VCaP (cell line): ENCODE data around the gene SPECC1L.

ENCODE experiments used
- H3K27ac ChIP-seq: fragments of 450-650 bp; 2 replicates; pipeline ENCODE4 v1.5.1; 2017
- TF ChIP-seq, protein P1 (sequence below): fragments of 450-650 bp; conservative IDR thresholded peaks from 2 replicates; pipeline ENCODE4 v1.5.1; 2017; ENCODE audit warnings: mild to moderate bottlenecking, moderate library complexity

Gene SPECC1L

DNA sequence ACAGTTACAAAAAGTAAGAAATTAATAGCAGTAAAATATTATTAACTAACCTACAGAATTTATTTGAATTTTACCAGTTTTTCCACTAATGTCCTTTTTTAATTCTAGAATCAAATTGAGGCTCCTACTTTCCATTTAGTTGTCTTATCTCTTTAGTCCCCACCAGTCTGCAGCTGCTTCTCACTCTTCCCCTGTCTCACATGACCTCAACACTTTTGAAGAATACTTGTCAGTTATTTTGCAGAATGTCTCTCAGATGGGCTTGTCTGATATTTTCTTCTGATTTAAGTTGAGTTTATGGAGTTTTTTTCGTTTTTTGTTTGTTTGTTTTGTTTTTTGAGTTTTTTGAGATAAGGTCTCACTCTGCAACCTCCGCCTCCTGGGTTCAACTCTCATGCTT, 82.5 kb downstream of the SPECC1L start:
- TF ChIP-seq, protein P1, sequence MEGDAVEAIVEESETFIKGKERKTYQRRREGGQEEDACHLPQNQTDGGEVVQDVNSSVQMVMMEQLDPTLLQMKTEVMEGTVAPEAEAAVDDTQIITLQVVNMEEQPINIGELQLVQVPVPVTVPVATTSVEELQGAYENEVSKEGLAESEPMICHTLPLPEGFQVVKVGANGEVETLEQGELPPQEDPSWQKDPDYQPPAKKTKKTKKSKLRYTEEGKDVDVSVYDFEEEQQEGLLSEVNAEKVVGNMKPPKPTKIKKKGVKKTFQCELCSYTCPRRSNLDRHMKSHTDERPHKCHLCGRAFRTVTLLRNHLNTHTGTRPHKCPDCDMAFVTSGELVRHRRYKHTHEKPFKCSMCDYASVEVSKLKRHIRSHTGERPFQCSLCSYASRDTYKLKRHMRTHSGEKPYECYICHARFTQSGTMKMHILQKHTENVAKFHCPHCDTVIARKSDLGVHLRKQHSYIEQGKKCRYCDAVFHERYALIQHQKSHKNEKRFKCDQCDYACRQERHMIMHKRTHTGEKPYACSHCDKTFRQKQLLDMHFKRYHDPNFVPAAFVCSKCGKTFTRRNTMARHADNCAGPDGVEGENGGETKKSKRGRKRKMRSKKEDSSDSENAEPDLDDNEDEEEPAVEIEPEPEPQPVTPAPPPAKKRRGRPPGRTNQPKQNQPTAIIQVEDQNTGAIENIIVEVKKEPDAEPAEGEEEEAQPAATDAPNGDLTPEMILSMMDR = no peak
- no peak overlapping the region for H3K27ac ChIP-seq

DNA sequence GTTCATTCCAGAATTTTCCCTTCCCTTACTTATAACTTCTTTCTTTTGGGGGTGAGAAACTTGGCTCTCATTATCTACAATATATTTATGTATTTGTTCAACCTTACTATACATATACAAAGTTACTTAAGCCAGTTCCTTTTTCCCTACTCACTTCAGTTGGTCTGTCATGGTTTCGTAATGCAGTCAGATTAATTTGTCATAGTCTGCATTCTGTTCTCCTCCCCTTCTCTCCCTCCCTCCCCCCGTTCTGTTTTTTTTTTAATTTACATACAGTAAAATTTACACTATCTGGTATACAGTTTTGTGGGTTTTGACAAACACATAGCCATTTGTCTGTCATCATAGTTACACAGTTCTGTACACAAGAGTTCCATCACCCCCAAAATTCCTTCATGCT, 84.9 kb downstream of the SPECC1L start:
- TF ChIP-seq, protein P1 = no peak
- no peak overlapping the region for H3K27ac ChIP-seq

DNA sequence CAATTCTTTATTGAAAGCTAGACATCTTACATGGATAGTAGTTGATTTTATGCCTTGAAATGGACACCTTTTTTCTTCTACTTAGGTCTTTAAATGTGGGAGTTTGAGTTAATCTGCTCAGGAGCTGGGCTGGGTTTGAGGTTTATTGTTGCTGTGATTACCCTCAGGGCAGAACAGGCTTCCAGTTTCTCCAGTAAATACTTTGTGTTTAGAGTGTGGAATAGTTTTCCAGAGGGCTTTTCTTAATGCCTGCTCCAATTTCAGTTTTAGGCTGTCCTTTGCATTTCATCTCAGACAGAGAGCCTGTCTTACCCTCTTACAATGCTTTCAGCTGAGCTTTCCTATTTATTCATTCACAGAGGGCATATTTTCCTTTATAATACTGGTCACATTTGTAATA, 86.9 kb downstream of the SPECC1L start:
- H3K27ac ChIP-seq = no peak overlapping the region
- TF ChIP-seq, protein P1 = no peak

DNA sequence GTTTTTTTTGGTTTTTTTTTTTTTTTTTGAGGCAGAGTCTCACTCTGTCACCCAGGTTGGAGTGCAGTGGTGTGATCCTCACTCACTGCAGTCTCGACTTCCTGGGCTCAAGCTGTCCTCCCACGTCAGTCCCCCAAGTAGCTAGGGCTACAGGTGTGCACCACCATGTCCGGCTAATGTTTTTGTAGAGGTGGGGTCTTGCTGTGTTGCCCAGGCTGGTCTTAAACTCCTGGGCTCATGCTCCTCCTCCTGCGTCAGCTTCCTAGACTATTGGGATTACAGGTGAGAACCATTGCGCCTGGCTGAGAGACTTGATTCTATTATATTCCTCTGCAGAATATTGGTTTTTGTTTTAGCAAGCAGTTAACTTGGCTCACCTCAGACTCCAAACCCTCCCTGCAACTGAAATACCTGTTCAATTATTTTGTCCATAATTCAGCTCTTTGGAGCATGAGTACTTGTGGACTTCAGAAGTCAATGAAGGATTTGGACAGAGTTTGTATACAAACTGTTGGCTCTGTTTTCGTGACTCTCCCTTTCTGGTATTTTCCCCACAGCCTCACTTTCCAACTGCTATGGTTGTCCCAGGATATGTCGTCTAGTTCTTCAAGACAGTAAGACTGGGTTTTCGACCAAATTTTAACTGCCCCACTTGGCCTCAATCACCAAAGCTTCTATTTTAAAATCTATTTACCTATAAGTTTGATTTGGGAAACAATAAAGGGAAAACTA, 87.6 kb downstream of the SPECC1L start:
- H3K27ac ChIP-seq = no peak overlapping the region
- TF ChIP-seq, protein P1 = no peak

DNA sequence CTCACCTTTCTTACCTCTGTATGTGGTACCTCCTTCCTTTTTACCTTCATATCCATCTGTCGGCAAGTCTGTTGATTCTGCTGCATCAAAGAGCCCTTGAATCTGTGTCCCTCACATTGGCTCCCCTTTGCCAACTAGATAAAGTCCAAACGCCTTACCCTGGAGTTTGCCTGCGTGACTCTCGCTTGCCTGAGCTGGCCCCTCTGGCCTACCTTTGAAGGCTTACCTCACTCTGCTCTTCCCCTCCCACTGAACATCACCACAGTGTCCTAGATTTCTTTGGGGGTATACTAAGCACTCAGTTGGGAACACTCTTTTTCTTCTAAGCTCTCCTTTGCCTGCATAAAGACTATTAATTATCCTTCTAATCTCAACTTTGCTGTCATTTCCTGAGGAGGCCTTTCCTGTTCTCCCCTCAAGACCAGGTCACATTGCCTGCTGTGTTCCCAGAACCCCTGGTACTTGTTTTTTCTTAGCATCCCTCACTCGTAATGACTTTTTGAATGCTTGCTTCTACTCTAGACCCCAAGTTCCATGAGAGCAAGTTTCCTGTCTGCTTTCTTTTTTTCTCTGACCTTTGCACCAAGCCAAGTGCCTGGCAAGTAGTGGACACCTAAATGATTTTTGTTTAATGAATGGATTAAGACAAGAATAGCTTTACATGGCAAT, 89.0 kb downstream of the SPECC1L start:
- H3K27ac ChIP-seq = peak overlapping the region; percentile 27
- TF ChIP-seq, protein P1 = no peak

DNA sequence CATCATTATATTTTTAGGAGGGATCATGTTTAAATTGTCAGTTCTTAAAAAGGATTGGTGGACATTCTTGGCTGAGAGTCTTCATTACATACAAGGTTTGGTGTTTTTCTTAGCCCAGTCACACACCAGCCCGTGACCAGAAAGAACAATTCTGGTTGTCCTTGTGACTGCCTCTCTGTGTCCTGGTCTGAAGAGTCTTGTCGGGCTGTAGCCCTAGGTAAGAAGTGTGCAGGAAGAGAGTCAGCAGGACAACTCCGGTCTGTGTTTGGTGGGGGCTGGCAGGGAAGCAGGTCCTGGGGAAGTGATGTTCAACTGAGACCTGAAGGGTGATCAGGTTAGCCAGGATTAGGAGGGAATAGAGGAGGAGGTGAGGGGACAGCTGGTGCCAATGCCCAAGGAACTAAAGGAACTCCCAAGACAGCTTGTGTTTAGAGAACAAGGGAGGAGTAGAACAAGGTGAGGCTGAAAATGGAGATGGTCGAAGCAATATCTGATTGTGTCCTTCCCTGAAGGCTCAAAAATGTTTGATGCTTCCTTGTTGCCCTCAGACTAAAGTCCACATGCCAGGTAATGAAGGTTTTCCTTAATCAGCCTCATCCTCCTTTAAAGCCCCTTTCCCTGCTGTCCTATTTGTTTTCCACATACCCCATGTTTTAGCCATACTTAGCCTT, 91.5 kb downstream of the SPECC1L start:
- no peak overlapping the region for H3K27ac ChIP-seq
- TF ChIP-seq, protein P1 = no peak

DNA sequence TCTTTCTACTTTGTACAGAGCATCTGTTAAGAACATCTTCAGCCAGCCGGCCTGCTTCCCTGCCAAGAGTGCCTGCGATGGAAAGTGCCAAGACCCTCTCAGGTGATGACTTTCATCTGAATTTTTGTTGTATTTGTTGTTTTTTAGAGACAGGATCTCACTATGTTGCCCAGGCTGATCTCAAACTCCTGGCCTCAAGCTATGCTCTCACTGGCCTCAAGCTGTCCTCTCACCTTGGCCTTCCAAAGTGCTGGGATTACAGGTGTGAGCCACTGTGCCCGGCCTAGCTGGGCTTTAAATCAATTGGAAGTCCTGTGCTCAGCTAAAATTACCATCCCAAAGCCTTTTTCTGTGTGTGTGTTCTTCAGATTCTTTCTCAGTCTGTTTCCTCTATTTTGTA, 92.6 kb downstream of the SPECC1L start:
- H3K27ac ChIP-seq = no peak overlapping the region
- TF ChIP-seq, protein P1 = no peak
